PFSK-1 (cell line): ENCODE results near the gene KICS2.

Experiments
- POLR2AphosphoS5 ChIP-seq: IDR thresholded peaks from 2 replicates; pipeline ENCODE4 v1.6.1; 2012; ENCODE audit warnings: low read depth, mild to moderate bottlenecking, control low read depth, low read length, moderate library complexity
- REST ChIP-seq, 2 experiments: IDR thresholded peaks; 2 replicates each; pipeline versions ENCODE4 v1.6.1 to v1.8.0; 2011 to 2012; ENCODE audit warnings: low read depth in 2 of 2, low read length in 2 of 2, control low read depth in 1 of 2, inconsistent platforms in 1 of 2, mild to moderate bottlenecking in 1 of 2, moderate library complexity in 1 of 2; ENCODE audit not compliant: insufficient read depth in 1 of 2
- SIN3A ChIP-seq: IDR thresholded peaks from 2 replicates; pipeline ENCODE4 v1.6.1; 2012; ENCODE audit warnings: mild to moderate bottlenecking, low read length, moderate library complexity, borderline replicate concordance; ENCODE audit not compliant: insufficient read depth
- TAF1 ChIP-seq: IDR thresholded peaks from 2 replicates; pipeline ENCODE4 v1.6.1; 2012; ENCODE audit warnings: low read length, control low read depth, borderline replicate concordance; ENCODE audit not compliant: insufficient read depth

DNA sequence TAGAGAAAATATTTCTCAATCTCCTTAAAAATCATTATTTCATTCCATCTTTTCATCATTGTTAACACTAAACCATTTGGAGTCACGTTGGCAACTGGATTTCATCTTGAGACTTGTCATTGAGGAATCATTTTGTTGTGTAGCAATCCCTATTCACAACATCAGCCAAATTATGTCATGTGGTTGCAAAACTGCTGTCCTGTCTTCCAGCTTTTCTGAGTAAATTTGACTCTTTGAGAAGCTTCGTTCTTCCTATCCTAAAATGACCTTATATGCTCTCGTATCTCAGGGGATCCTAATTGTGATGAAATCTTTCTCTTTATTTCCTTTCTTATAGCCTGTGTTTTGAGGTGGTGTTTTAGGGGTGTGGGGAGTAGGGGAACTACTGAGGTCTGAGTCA is 30.6 kb upstream of the KICS2 start:
- TF ChIP-seq TAF1 (no peak), SIN3A (no peak), POLR2AphosphoS5 (no peak), REST (IDR thresholded peaks at IDR 0.05; ENCODE audit: insufficient read depth in 1 of 2, low read depth in 2 of 2, low read length in 2 of 2) (no peak)
